Psoas muscle (tissue), 8 donors: ENCODE results near the gene ADGRB2. TPM values are rescaled to one million over a fixed set of nuclear protein-coding genes. Genes with fewer than 3 reads are reported as not detected.

Experiments used
- ATAC-seq, 4 donors: fragments of 200-7000 bp; cut with Tn5 transposase; one replicate each; pipeline ENCODE4 v1.9.1; 2020; ENCODE audit warnings: moderate library complexity in 3 of 4, mild to moderate bottlenecking in 2 of 4
- DNase-seq, 2 donors: peaks; one replicate each; pipeline ENCODE4 v3.0.0-alpha.2; 2020
- H3K27ac ChIP-seq: fragments of 200-600 bp; one replicate; pipeline ENCODE4 v1.8.0; 2022
- H3K27me3 ChIP-seq, 3 donors: fragments of 200-600 bp in 1 of 3; one replicate each; pipeline versions ENCODE4 v1.6.1 to v1.8.0; 2013 to 2022; ENCODE audit warnings: low read length in 2 of 3, mild to moderate bottlenecking in 2 of 3, moderate library complexity in 1 of 3; ENCODE audit not compliant: insufficient read depth in 3 of 3
- H3K36me3 ChIP-seq, 2 donors: fragments of 200-600 bp in 1 of 2; one replicate each; pipeline versions ENCODE4 v1.6.1 to v1.8.0; 2013 to 2022; ENCODE audit warnings: low read depth in 1 of 2, mild to moderate bottlenecking in 1 of 2, moderate library complexity in 1 of 2; ENCODE audit not compliant: insufficient read depth in 1 of 2
- H3K4me1 ChIP-seq: fragments of 200-600 bp; one replicate; pipeline ENCODE4 v1.8.0; 2022
- H3K4me3 ChIP-seq: fragments of 200-600 bp; one replicate; pipeline ENCODE4 v1.8.0; 2022; ENCODE audit warnings: mild to moderate bottlenecking
- H3K9me3 ChIP-seq: fragments of 200-600 bp; one replicate; pipeline ENCODE4 v1.8.0; 2022
- WGBS, 3 donors: extraction: QIAGEN DNeasy Blood & Tissue Kit; methylation state at CpG; one replicate each; pipeline versions ENCODE4 v1.1.6 to v1.1.7; 2013; 5-methylcytosine and 5-hydroxymethylcytosine counted together
- intact Hi-C, 2 donors: fragments of 100-400 bp; cut with DNase I; formaldehyde crosslinking; loops; one replicate each; pipeline versions ENCODE4 v1.11.0 to v1.14.2; 2022
- polyA plus RNA-seq, 3 donors: library from polyadenylated mRNA; stranded (reverse); fragments of 200-250 nt; gene quantifications; one replicate each; pipeline ENCODE4 v1.2.3, GENCODE V29; 2013
- total RNA-seq, 4 donors: library from RNA; stranded (reverse); fragmentation: NEBNext Ultra II Directional in 2 of 4; extraction: Animal tissue kit (Norgen Biotek cat#: 25700) in 2 of 4; gene quantifications; one replicate each; pipeline versions ENCODE4 v1.2.1 to v1.2.4, GENCODE V29; 2021 to 2023
- TF ChIP-seq, protein P1 (sequence below): fragments of 200-600 bp; IDR thresholded peaks from one replicate; pipeline ENCODE4 v1.8.0; 2022; ENCODE audit warnings: antibody characterized with exemption
- donor health status: healthy with polysubstance abuse.
- donor health status: DM: no; HTN: no; CAD: no; lungs with moderate emphysema.
- donor health status: Bipolar disorder and iron deficiency.
- donor health status: healthy.
- donor health status: DM: yes; HTN: yes; CAD: no.
- donor health status: DM: no; HTN: no; CAD: no.
- donor health status: DM: no; HTN: no; CAD: no.
- donor health status: DM: yes; HTN: yes; CAD: no.

ADGRB2 gene
- total and polyA plus RNA-seq, 7 donors, result 0.44 to 1.8 (median 0.73) TPM

DNA sequence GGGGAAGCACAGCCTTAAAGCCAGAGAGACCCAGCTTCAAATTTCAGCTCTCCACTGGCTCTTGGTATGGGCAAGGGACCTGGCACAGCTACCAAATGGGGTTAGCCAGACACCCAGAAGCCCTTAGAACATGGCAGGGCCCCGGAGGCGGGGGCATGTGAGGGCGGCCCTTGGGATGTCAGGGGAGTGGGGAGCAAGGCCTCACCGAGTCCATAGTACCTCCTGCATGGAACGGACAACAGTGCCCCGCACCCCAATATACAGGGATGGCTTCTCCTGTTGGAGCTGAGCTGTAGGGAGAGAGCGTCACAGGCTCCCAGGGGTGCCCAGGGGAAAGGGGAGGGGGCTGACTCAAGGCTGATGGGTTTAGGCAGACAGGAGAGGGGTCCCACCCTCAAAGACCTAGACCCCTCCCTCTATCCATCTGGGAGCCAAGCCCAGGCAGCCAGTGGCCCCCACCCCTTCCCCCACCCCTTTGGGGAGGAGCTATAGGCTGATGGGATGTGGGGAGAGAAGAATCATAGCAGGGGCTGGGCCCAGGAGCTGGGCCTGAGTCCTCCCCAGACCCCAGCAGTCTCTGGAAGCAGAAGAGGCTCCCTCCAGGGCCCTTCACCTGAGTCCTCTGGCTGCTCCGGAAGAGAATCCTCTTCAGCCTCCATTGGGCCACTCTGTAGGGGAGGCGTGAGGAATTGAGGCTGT, 35.2 kb upstream of the ADGRB2 start:
- Histone ChIP-seq H3K9me3 (no peaks in the 10 kb centered on the region), H3K4me1 (no peaks in the 10 kb centered on the region), H3K27ac (no peak overlapping the region), H3K36me3 (no peaks in the 10 kb centered on the region), H3K4me3 (no peak overlapping the region), H3K27me3 (peaks cover 0 to 14% (median 0%) of the 10 kb centered on the region in 3 donors)
- TF ChIP-seq, protein P1, sequence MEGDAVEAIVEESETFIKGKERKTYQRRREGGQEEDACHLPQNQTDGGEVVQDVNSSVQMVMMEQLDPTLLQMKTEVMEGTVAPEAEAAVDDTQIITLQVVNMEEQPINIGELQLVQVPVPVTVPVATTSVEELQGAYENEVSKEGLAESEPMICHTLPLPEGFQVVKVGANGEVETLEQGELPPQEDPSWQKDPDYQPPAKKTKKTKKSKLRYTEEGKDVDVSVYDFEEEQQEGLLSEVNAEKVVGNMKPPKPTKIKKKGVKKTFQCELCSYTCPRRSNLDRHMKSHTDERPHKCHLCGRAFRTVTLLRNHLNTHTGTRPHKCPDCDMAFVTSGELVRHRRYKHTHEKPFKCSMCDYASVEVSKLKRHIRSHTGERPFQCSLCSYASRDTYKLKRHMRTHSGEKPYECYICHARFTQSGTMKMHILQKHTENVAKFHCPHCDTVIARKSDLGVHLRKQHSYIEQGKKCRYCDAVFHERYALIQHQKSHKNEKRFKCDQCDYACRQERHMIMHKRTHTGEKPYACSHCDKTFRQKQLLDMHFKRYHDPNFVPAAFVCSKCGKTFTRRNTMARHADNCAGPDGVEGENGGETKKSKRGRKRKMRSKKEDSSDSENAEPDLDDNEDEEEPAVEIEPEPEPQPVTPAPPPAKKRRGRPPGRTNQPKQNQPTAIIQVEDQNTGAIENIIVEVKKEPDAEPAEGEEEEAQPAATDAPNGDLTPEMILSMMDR, result no peak
- peak in 1 of 2 donors; percentile 36 for DNase-seq
- intact Hi-C loops, result loop anchor here in 1 of 2 donors (10.0 kb wide), 1 partner anchor 165 kb away; no protein-coding TSS in a partner anchor
- 79 to 81% (median 80%) methylated on average over 9 of the region's 9 CpGs for WGBS, 3 donors
- ATAC-seq, result no peak

DNA sequence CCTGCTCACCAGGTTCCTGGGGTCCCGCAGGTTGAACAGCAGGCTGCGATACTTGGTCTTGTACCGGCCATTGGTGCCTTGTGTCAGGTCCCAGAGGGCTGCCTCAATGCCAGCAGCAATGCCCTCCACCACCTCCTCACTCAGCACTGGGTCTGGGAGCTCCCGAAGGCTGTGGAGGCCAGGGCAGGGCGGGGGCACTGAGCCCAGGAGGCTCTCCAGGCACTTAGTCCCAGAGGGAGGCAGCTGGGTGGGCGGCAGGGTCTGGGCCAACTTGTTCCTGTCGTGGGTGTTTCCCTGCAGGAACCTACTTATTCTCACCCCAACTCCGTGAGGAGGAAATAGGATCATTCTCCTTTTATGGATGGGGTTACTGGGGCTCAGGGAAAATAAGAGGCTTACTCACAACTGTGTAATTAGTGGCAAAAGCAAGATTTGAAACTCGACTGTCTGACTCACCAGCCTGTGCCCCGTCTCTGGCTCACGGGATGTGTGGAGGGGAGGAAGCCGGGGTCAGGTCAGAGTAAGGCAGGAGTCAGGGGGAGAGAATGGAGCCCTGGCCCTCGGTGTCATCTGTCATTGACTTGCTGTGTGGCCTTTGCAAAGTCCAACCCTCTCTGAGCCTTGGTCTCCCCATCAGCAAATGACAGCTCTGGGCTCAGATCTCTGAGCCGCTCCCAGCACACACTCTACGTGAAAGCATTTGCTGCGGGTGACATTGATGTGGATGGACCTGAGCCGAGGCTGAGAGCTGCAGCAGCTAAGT, 34.5 kb upstream of the ADGRB2 start:
- no peak overlapping the region for H3K4me3 ChIP-seq
- peak in 2 of 4 donors; percentile 26 to 28 for ATAC-seq
- intact Hi-C loops, result loop anchor here in 1 of 2 donors (10.0 kb wide), 1 partner anchor 166 kb away; no protein-coding TSS in a partner anchor
- H3K27me3 ChIP-seq, result peaks cover 0 to 14% (median 0%) of the 10 kb centered on the region in 3 donors
- DNase-seq, result peak in 1 of 2 donors; percentile 45
- H3K36me3 ChIP-seq, result no peaks in the 10 kb centered on the region
- no peaks in the 10 kb centered on the region for H3K4me1 ChIP-seq
- TF ChIP-seq, protein P1, result no peak
- 34 to 50% (median 36%) methylated on average over 17 of the region's 17 CpGs for WGBS, 3 donors
- no peak overlapping the region for H3K27ac ChIP-seq
- no peaks in the 10 kb centered on the region for H3K9me3 ChIP-seq

- no peak overlapping the region for H3K4me3 ChIP-seq
- no peak overlapping the region for H3K27ac ChIP-seq
- TF ChIP-seq, protein P1, result no peak
- no peaks in the 10 kb centered on the region for H3K9me3 ChIP-seq
- H3K36me3 ChIP-seq, result no peaks in the 10 kb centered on the region
- no peak for ATAC-seq
- WGBS, 3 donors, result 61 to 74% (median 68%) methylated on average over 8 of the region's 8 CpGs
- H3K4me1 ChIP-seq, result no peaks in the 10 kb centered on the region
- DNase-seq, result peak in 1 of 2 donors; percentile 15
- H3K27me3 ChIP-seq, result peaks cover 0 to 14% (median 0%) of the 10 kb centered on the region in 3 donors
- intact Hi-C loops, result loop anchor here in 1 of 2 donors (10.0 kb wide), 1 partner anchor 167 kb away; no protein-coding TSS in a partner anchor
Measured at GRCh38 chr1:31798086-31798432, 33.9 kb upstream of the ADGRB2 start.

DNA sequence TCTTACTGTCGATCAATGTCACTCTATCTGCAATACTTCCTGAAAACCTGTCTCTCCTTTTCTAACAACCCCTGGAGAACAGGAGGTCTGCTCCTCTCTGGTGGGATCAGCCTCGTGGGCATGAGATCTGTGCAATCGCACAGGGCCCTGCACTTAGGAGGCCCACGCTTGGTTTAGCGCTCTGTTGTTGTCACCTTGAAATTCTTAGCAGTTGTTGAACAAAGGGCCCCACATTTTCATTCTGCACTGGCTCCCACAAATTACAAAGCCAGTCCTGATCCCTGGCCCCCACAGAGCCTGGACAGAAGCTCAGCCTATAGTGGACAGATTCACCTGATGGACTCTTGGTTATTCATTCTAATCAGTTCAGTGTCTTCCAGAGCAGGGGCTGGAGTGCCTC, 33.1 kb upstream of the ADGRB2 start:
- H3K27me3 ChIP-seq, result peaks cover 0 to 14% (median 0%) of the 10 kb centered on the region in 3 donors
- intact Hi-C loops, result loop anchor here in 1 of 2 donors (10.0 kb wide), 1 partner anchor 168 kb away; no protein-coding TSS in a partner anchor

More for the DNA sequence above, 33.1 kb upstream of the ADGRB2 start:
- TF ChIP-seq, protein P1, result no peak
- no peak for ATAC-seq
- H3K36me3 ChIP-seq, result no peaks in the 10 kb centered on the region
- H3K27ac ChIP-seq, result no peak overlapping the region
- peak in 1 of 2 donors; percentile 4 for DNase-seq
- H3K4me3 ChIP-seq, result no peak overlapping the region
- 85 to 88% (median 86%) methylated on average over 5 of the region's 5 CpGs for WGBS, 3 donors
- H3K9me3 ChIP-seq, result no peaks in the 10 kb centered on the region
- no peaks in the 10 kb centered on the region for H3K4me1 ChIP-seq
